A549 (cell line): Measurements from ENCODE around the gene NCS1. TPM values are rescaled to one million over a fixed set of nuclear protein-coding genes. Genes with fewer than 3 reads are reported as not detected.
A peak's percentile ranks its signal among the peaks of the same experiment; 100 is the strongest.

ENCODE experiments used
- ATAC-seq, 2 experiments: fragments of 200-7000 bp in 1 of 2; fragments of >200 bp in 1 of 2; cut with Nextera tagmentation in 1 of 2; cut with Tn5 transposase in 1 of 2; 3 replicates each; pipeline versions ENCODE4 v1.8.0 to v1.9.1; 2018 to 2020; ENCODE audit warnings: mild to moderate bottlenecking in 1 of 2, moderate library complexity in 1 of 2
- CTCF ChIA-PET: fragments of 300-600 bp; sonication (Branson Sonifier 250); formaldehyde crosslinking; extraction: SDS; loops from one replicate; lab custom pipeline; 2021; ENCODE audit warnings: antibody characterized with exemption, inconsistent platforms; lab: Yijun Ruan, JAX
- POLR2A ChIA-PET: fragments of 350-600 bp; formaldehyde crosslinking; extraction: SDS; loops from one replicate; lab custom pipeline; 2021; ENCODE audit warnings: antibody characterized with exemption, inconsistent platforms; lab: Yijun Ruan, JAX
- DNase-seq, 2 experiments: peaks; one replicate each; pipeline versions ENCODE4 v3.0.0 to v3.0.0-alpha.2; 2011 to 2016; ENCODE audit warnings: low read depth in 1 of 2, low spot score in 1 of 2
- FAIRE-seq: peaks from 2 replicates; lab custom pipeline; 2011; peaks lifted over from hg19 to GRCh38; lab: Jason Lieb, UNC
- H3K27ac ChIP-seq, 2 experiments: fragments of >200 bp; sonication (Bioruptor Twin); formaldehyde crosslinking; 3 replicates each; pipeline ENCODE4 v1.5.1; 2016 to 2017
- H3K4me1 ChIP-seq: fragments of >200 bp; sonication (Bioruptor Twin); formaldehyde crosslinking; 3 replicates; pipeline ENCODE4 v1.6.1; 2016
- H3K4me2 ChIP-seq: fragments of >200 bp; sonication (Bioruptor Twin); formaldehyde crosslinking; 3 replicates; pipeline ENCODE4 v1.6.1; 2016
- H3K4me3 ChIP-seq: fragments of >200 bp; sonication (Bioruptor Twin); formaldehyde crosslinking; 3 replicates; pipeline ENCODE4 v1.5.1; 2016
- H3K9me3 ChIP-seq: fragments of >200 bp; sonication (Bioruptor Twin); formaldehyde crosslinking; 3 replicates; pipeline ENCODE4 v1.6.1; 2016
- CEBPB ChIP-seq, 2 experiments: fragments of >200 bp in 1 of 2; sonication (Bioruptor Twin) in 1 of 2; formaldehyde crosslinking in 1 of 2; IDR thresholded peaks; 2 replicates each; pipeline ENCODE4 v1.6.1; 2012 to 2016
- CHD2 ChIP-seq: fragments of 150-350 bp; IDR thresholded peaks from 2 replicates; pipeline ENCODE4 v1.6.1; 2014; ENCODE audit warnings: low read length; ENCODE audit not compliant: partially characterized antibody
- EHF ChIP-seq: fragments of 250-450 bp; sonication (Bioruptor Pico); IDR thresholded peaks from 2 replicates; pipeline ENCODE4 v1.5.0; 2020; ENCODE audit warnings: mild to moderate bottlenecking
- EHMT2 ChIP-seq: fragments of 200-600 bp; sonication (generic); IDR thresholded peaks from 2 replicates; pipeline ENCODE4 v1.6.1; 2016; ENCODE audit warnings: antibody characterized with exemption, low read depth, mild to moderate bottlenecking, moderate library complexity
- EP300 ChIP-seq, 2 experiments: fragments of >200 bp; sonication (Bioruptor Twin); formaldehyde crosslinking; IDR thresholded peaks; 2 replicates in 1 of 2; 3 replicates in 1 of 2; pipeline ENCODE4 v1.6.1; 2016 to 2017
- ESRRA ChIP-seq: fragments of 150-350 bp; IDR thresholded peaks from 2 replicates; pipeline ENCODE4 v1.6.1; 2014; ENCODE audit warnings: mild to moderate bottlenecking, low read length, borderline replicate concordance
- GATA3 ChIP-seq: IDR thresholded peaks from 2 replicates; pipeline ENCODE4 v1.6.1; 2012; ENCODE audit warnings: borderline replicate concordance
- HEYL ChIP-seq: fragments of 250-450 bp; sonication (Bioruptor Pico); IDR thresholded peaks from 2 replicates; pipeline ENCODE4 v1.8.0; 2021; ENCODE audit warnings: mild to moderate bottlenecking, moderate library complexity
- HOXB5 ChIP-seq: fragments of 250-450 bp; sonication (Bioruptor Pico); IDR thresholded peaks from 2 replicates; pipeline ENCODE4 v1.5.0; 2020; ENCODE audit warnings: mild to moderate bottlenecking, moderate library complexity
- KDM1A ChIP-seq: fragments of 200-600 bp; sonication (generic); IDR thresholded peaks from 2 replicates; pipeline ENCODE4 v1.6.1; 2016; ENCODE audit warnings: low read depth, mild to moderate bottlenecking
- KDM5A ChIP-seq: fragments of 200-600 bp; sonication (generic); IDR thresholded peaks from 2 replicates; pipeline ENCODE4 v1.6.1; 2016; ENCODE audit warnings: antibody characterized with exemption, mild to moderate bottlenecking
- MAFK ChIP-seq: fragments of 450-650 bp; IDR thresholded peaks from 2 replicates; pipeline ENCODE4 v1.6.1; 2014; ENCODE audit not compliant: partially characterized antibody
- MAZ ChIP-seq: fragments of 150-350 bp; IDR thresholded peaks from 2 replicates; pipeline ENCODE4 v1.6.1; 2014; ENCODE audit warnings: antibody characterized with exemption, low read depth, low read length, borderline replicate concordance
- NFE2L2 ChIP-seq: fragments of 150-350 bp; conservative IDR thresholded peaks from 2 replicates; pipeline ENCODE4 v1.6.1; 2014; ENCODE audit warnings: low read length
- NR3C1 ChIP-seq: fragments of >200 bp; sonication (Bioruptor Twin); formaldehyde crosslinking; IDR thresholded peaks from 3 replicates; pipeline ENCODE4 v1.6.1; 2017
- PHF8 ChIP-seq: fragments of 200-600 bp; sonication (generic); IDR thresholded peaks from 2 replicates; pipeline ENCODE4 v1.6.1; 2016; ENCODE audit warnings: low read depth, mild to moderate bottlenecking, antibody characterized with exemption, moderate library complexity, borderline replicate concordance
- RAD21 ChIP-seq, 2 experiments: fragments of >200 bp in 1 of 2; sonication (Bioruptor Twin) in 1 of 2; formaldehyde crosslinking in 1 of 2; IDR thresholded peaks in 1 of 2; conservative IDR thresholded peaks in 1 of 2; 2 replicates in 1 of 2; 3 replicates in 1 of 2; pipeline ENCODE4 v1.6.1; 2012 to 2018; ENCODE audit warnings: inconsistent platforms in 1 of 2
- RARB ChIP-seq: fragments of 250-450 bp; sonication (Bioruptor Pico); IDR thresholded peaks from 2 replicates; pipeline ENCODE4 v1.8.0; 2021; ENCODE audit warnings: mild to moderate bottlenecking, moderate library complexity
- RCOR1 ChIP-seq: fragments of 150-350 bp; IDR thresholded peaks from 2 replicates; pipeline ENCODE4 v1.6.1; 2014; ENCODE audit warnings: antibody characterized with exemption, low read length, low read depth
- SMC3 ChIP-seq: fragments of >200 bp; sonication (Bioruptor Twin); formaldehyde crosslinking; IDR thresholded peaks from 3 replicates; pipeline ENCODE4 v1.6.1; 2018; ENCODE audit warnings: inconsistent platforms
- ZFP36 ChIP-seq: fragments of 450-650 bp; IDR thresholded peaks from 2 replicates; pipeline ENCODE4 v1.6.1; 2014; ENCODE audit warnings: borderline replicate concordance; ENCODE audit not compliant: partially characterized antibody
- WGBS: methylation state at CpG from one replicate; pipeline ENCODE4 v1.1.6; 2017; ENCODE audit errors: missing lambda C conversion rate; 5-methylcytosine and 5-hydroxymethylcytosine counted together
- polyA plus RNA-seq, 4 experiments: library from polyadenylated mRNA; depleted of rRNA in 3 of 4; stranded (reverse); fragments of >200 nt; fragmentation: RNase III in 1 of 4; extraction: RNeasy Plus Mini Kit Qiagen cat#74134 plus additional on column Dnase treatment in 1 of 4; gene quantifications; 2 replicates in 3 of 4; 3 replicates in 1 of 4; pipeline ENCODE4 v1.2.3, GENCODE V29; 2011 to 2017
- TF ChIP-seq, protein P1 (sequence below): fragments of 250-450 bp; sonication (Bioruptor Pico); IDR thresholded peaks from 2 replicates; pipeline ENCODE4 v1.5.0; 2020; ENCODE audit warnings: low read depth, mild to moderate bottlenecking, moderate library complexity
- TF ChIP-seq, protein P2 (sequence below): fragments of >200 bp; sonication (Bioruptor Twin); formaldehyde crosslinking; IDR thresholded peaks from 3 replicates; pipeline ENCODE4 v1.6.1; 2016
- TF ChIP-seq, protein P3 (sequence below): fragments of >200 bp; sonication (Bioruptor Twin); formaldehyde crosslinking; IDR thresholded peaks from 2 replicates; pipeline ENCODE4 v1.6.1; 2016
- TF ChIP-seq, protein P4 (sequence below): fragments of >200 bp; sonication (Bioruptor Twin); formaldehyde crosslinking; IDR thresholded peaks from 3 replicates; pipeline ENCODE4 v1.5.1; 2016

NCS1 gene
- polyA plus RNA-seq, 2 of the 4 experiments (the other 2 are of a cell fraction): 17.9 to 21.9 TPM

DNA sequence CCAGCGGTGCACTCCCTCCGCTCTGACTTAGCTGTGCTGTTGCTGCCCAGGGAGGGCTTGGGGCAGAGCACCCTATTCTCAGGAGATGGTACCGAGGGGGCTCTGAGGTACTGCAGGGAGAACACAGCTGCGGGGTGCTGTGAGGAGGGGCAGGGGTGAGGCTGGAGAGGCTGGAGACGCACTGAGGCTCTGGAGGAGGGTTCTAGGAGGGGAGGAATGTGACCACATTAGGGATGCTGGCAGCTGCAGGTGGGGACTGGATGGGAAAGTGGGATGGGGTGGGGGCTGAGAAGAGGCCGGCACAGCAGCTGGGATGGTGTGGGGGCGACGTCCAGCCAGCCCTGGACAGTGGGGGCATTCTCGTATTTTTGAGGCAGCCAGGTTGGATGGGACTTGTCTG, 20.9 kb downstream of the NCS1 start:
- H3K4me3 ChIP-seq: no peak overlapping the region
- H3K9me3 ChIP-seq: no peaks in the 10 kb centered on the region
- DNase-seq: no peak
- ATAC-seq: no peak
- no peak overlapping the region for H3K4me2 ChIP-seq
- H3K4me1 ChIP-seq: no peaks in the 10 kb centered on the region; the same call in 2 of the 3 replicates
- no peak for FAIRE-seq
- POLR2A ChIA-PET: no interaction called here
- H3K27ac ChIP-seq: peak overlapping the region in 1 of 2 experiments; percentile 48; a peak in 1 of 6 replicates
- no peak for TF ChIP-seq RARB (CRISPR knock-in tag)
- TF ChIP-seq, protein P1, sequence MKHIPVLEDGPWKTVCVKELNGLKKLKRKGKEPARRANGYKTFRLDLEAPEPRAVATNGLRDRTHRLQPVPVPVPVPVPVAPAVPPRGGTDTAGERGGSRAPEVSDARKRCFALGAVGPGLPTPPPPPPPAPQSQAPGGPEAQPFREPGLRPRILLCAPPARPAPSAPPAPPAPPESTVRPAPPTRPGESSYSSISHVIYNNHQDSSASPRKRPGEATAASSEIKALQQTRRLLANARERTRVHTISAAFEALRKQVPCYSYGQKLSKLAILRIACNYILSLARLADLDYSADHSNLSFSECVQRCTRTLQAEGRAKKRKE (CRISPR knock-in tag): no peak
- TF ChIP-seq CEBPB (IDR thresholded peaks at IDR 0.05): no peak
- TF ChIP-seq CHD2: no peak
- TF ChIP-seq EHMT2: no peak
- TF ChIP-seq RCOR1: no peak
- no peak for TF ChIP-seq MAFK
- TF ChIP-seq NR3C1: no peak
- TF ChIP-seq, protein P2, sequence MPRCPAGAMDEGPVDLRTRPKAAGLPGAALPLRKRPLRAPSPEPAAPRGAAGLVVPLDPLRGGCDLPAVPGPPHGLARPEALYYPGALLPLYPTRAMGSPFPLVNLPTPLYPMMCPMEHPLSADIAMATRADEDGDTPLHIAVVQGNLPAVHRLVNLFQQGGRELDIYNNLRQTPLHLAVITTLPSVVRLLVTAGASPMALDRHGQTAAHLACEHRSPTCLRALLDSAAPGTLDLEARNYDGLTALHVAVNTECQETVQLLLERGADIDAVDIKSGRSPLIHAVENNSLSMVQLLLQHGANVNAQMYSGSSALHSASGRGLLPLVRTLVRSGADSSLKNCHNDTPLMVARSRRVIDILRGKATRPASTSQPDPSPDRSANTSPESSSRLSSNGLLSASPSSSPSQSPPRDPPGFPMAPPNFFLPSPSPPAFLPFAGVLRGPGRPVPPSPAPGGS: no peak
- no peak for TF ChIP-seq PHF8
- TF ChIP-seq KDM5A: no peak
- TF ChIP-seq MAZ: no peak
- no peak for TF ChIP-seq EHF (CRISPR knock-in tag)
- CTCF ChIA-PET: interaction anchor here (1.5 kb wide), 1 partner anchor 43 kb away, joined by 5 read pairs; no protein-coding TSS in a partner anchor
- 94% methylated on average over 9 of the region's 9 CpGs for WGBS

DNA sequence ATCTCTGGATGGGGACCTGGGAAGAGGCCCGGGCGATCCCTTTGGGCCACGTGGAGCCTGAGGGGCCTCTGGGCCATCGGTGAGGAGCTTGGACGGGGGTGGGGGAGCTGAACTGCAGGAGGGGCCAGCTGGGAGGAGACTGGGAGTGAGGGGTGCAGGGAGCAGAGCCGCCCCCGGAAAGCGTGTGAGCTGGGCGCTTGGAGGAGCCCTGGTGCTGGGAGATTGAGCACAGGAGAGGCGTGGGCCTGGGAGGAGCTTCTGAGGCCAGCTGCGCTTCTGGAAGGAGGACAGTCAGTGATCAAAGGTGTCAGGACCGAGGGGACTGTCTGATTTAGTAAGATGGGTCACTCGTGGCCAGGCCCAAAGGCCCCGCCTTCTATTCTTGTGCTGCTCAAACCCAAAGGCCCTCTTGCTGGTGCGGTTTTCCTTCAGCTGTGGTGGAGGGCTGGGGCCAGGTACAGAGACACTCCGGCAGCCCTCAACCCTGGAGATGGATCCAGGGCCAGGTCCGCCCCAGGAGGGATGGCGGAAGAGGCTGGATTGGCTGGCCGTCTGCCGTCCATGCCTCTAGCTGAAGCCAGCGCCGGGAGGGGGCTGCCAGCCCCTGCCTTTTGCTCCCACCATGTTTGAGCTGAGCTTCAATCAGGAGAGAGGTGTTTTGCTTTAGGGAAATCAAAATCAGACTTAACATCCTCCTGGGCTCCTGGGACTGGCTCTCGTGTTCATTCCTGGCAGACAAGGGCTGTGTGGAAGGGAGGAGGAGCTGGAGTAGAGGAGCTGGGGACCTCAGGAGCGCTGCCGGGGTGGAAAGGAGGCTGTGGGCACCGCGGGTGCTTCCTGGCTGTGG, 21.6 kb downstream of the NCS1 start:
- no peak for FAIRE-seq
- Histone ChIP-seq H3K4me1 (no peaks in the 10 kb centered on the region; the same call in 2 of the 3 replicates), H3K4me3 (no peak overlapping the region), H3K27ac (peak overlapping the region in 1 of 2 experiments; percentile 48; a peak in 1 of 6 replicates), H3K4me2 (no peak overlapping the region), H3K9me3 (no peaks in the 10 kb centered on the region)
- no peak for TF ChIP-seq HEYL (CRISPR knock-in tag)
- no peak for TF ChIP-seq SMC3
- no peak for TF ChIP-seq GATA3
- no peak for TF ChIP-seq RAD21 (conservative IDR thresholded peaks at IDR 0.05 in 1 of 2, IDR thresholded peaks at IDR 0.05 in 1 of 2)
- no peak for TF ChIP-seq HOXB5 (CRISPR knock-in tag)
- TF ChIP-seq, protein P3, sequence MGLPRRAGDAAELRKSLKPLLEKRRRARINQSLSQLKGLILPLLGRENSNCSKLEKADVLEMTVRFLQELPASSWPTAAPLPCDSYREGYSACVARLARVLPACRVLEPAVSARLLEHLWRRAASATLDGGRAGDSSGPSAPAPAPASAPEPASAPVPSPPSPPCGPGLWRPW: no peak
- TF ChIP-seq KDM1A: no peak
- no peak for TF ChIP-seq NFE2L2
- TF ChIP-seq ESRRA: no peak
- no peak for TF ChIP-seq EP300 (IDR thresholded peaks at IDR 0.05)
- TF ChIP-seq ZFP36: no peak
- TF ChIP-seq, protein P4, sequence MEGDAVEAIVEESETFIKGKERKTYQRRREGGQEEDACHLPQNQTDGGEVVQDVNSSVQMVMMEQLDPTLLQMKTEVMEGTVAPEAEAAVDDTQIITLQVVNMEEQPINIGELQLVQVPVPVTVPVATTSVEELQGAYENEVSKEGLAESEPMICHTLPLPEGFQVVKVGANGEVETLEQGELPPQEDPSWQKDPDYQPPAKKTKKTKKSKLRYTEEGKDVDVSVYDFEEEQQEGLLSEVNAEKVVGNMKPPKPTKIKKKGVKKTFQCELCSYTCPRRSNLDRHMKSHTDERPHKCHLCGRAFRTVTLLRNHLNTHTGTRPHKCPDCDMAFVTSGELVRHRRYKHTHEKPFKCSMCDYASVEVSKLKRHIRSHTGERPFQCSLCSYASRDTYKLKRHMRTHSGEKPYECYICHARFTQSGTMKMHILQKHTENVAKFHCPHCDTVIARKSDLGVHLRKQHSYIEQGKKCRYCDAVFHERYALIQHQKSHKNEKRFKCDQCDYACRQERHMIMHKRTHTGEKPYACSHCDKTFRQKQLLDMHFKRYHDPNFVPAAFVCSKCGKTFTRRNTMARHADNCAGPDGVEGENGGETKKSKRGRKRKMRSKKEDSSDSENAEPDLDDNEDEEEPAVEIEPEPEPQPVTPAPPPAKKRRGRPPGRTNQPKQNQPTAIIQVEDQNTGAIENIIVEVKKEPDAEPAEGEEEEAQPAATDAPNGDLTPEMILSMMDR: no peak
- peak in 1 of 2 experiments; percentile 27; a peak in 2 of 6 replicates for ATAC-seq
- DNase-seq: no peak
- ChIA-PET CTCF (interaction anchor here (0.6 to 1.5 kb wide), 5 partner anchors 8 to 87 kb away, joined by 3 to 5 read pairs (median 3); no protein-coding TSS in a partner anchor), POLR2A (no interaction called here)
- 82% methylated on average over 26 of the region's 27 CpGs for WGBS
